HG03520 (cell line): ENCODE results near the gene CAP1.

Experiments used
- ATAC-seq: cut with Tn5 transposase; IDR thresholded peaks from one replicate; pipeline ENCODE4 v1.9.1; 2021; ENCODE audit warnings: mild to moderate bottlenecking, moderate library complexity; ENCODE audit not compliant: unreplicated experiment

The CAP1 gene

GRCh38 chr1:40094466-40095110, 54.1 kb downstream of the CAP1 start:
- ATAC-seq: no peak

GRCh38 chr1:40095806-40096205, 55.3 kb downstream of the CAP1 start:
- no peak for ATAC-seq

GRCh38 chr1:40096646-40096976, 56.1 kb downstream of the CAP1 start:
- no peak for ATAC-seq

DNA sequence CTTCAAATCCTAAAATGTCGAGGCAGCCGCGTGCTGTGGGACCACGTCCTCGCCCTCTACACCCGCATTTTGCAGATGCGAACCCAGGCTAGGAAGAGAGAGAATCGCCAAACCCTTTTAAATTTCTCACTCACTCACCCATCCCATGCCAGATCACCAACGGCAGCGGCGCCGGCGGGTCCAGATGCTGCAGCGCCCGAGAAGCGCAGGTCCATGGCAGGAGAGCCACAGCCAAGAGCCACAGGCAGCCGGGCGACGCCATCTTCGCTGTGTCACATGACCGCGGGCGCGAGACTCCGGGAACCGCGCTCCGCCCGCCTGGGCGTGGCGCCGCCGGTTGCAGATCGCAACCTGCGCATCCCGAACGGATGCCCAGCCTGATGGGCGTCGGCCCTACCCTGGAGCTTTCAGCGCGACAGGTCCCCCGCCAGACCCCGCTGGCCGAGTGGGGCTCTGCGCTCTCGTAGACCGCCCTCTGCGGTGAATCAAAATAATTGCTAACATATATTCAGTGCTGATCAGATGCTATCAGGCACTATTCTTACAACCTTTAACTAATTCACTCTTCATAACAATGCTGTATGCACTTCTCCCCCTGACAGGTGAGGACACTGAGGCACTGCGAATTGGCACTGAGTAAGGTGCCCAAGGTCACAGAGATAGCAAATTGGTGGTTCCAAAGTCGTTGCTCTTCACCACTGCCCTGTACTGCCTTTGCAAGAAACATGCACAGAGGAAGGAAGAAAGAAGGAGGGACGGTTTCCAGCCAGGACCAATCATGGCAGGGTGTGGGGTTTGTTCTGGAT, 56.7 kb downstream of the CAP1 start, which contains the start of gene PPT1:
Gene PPT1, minus strand, starts transcription at position 276 of the 806 bp plus-strand sequence. Its CDS starts 14 bp downstream, at position 262.
- peak; percentile 74 for ATAC-seq

DNA sequence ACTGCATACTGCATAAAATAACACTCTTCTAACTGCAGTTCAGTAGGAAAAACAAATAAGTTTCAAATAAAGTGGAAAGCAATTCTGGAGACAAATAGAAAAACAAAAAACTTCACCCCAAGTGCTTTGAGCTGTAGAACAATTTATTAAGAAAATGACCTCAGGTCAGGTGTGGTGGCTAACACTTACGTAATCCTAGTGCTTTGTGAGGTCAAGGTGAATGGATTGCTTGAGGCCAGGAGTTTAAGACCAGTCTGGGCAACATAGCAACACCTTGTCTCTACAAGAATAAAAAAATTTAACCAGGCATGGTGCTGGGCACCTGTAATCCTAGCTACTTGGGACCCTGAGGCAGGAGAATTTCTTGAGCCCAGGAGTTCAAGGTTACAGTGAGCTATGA, 61.5 kb downstream of the CAP1 start:
- no peak for ATAC-seq

DNA sequence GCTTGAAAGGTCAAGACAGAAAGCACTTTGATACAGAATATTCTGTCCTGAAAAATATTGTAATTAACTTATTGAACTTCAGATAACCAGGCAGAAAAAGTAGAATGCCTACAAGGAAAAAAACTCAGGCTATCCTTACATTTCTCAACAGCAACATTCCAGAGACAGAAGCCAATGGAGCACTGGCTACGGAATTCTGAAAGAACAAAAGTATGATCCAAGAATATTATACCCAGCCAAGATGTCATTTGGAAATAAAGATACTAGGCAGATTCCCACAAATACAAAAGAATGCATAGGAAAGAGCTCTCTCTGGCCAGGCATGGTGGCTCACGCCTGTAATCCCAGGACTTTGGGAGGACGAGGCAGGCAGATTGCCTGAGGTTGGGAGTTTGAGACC, 62.4 kb downstream of the CAP1 start:
- no peak for ATAC-seq

DNA sequence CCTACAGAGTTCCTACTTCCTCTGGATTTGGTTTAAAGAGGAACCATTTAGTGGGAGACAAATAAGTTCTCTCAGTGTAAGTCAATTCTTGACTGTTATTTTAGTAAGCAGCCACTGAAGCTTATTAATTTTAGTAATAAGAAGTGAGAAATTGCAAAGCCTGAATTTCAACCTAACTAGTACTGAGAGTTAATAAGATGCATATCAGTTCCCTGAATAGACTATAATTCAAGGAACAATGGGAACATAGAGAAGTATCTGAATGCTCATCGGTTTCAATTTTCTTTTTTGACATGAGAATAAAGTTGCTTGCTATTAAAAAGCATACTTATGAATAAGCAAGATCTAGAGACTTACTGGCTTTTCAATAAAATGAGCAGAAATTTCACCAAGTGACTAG, 64.5 kb downstream of the CAP1 start:
- no peak for ATAC-seq

DNA sequence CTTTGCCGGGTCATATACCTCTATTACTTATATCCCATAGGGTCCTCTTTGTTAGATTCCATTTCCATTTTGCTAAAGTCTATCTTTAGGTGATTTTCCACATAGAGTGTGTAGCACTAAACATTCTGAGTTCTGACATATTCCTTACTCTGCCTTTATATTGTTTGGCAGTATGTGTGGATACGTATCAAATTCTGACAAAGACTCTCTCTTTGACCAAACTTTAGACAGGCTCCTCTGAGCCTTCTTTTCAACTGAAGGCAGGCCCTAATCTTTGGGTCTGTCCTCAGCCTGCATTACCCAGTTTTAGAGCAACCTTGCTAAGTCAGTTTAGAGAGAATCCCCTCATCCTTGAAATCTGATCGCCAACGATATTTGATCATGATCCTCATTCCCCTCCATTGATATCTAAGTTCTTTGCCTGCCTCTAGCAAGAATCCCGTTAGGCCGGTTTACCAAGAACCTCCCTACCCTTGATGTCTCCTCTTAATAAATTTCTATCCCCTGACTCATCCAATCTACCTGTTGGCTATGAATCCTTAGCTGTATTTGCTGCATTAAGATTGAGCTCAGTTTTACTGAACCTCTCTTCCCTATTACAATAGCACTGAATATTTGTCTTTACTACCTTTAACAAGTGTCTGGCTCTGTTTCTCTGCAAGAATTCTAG, 66.9 kb downstream of the CAP1 start:
- ATAC-seq: no peak

GRCh38 chr1:40110389-40110788, 69.9 kb downstream of the CAP1 start:
- no peak for ATAC-seq

DNA sequence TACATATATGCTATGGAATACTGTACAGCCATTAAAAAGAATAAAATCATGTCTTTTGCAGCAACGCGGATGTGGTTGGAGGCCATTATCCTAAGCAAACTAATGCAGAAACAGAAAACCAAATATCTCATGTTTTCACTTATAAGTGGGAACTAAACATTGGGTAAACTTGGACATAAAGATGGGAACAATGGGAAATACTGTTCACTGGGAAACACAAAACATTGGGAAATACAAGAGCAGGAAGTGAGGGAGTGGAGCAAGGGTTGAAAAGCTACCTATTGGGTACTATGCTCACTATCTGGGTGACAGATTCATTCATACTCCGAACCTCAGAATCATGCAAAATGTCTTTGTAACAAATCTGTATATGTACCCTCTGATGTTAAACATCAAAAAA, 73.9 kb downstream of the CAP1 start:
- ATAC-seq: no peak

DNA sequence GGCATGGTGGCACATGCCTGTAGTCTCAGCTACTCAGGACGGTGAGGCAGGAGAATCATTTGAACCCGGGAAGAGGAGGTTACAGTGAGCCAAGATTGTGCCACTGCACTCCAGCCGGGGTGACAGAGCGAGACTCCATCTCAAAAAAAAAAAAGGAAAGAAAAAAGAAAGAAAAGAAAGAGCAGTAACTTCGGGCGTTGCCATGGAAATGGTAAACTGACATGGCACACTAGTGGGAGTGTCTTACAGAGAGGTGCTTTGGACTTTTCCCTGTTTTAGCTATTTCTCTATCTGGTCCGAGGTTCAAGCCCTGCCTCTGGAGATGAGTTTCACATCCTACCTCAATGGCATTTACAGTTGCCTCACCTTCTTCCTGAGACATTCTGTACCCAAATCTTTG, 79.6 kb downstream of the CAP1 start:
- ATAC-seq: no peak
